Activated T-cell treated with anti-CD3 and anti-CD28 coated beads, Interleukin-2, amount 50 U/mL, for 4 hours (primary cell): ENCODE data around the gene ZFTA. TPM values are rescaled to one million over a fixed set of nuclear protein-coding genes. Genes with fewer than 3 reads are reported as not detected.
"Not testable (repeated sequence)": the region's sequence is repeated elsewhere in the genome, so short reads cannot be mapped to it uniquely, and the experiment has no call there.

Experiments
- ATAC-seq, 2 donors: fragments of 200-7000 bp; cut with Tn5 transposase; one replicate each; pipeline ENCODE4 v1.10.0; 2021
- DNase-seq: peaks from one replicate; pipeline ENCODE4 v3.0.0-alpha.2; 2020
- H3K27me3 Mint-ChIP-seq: one replicate; pipeline ENCODE4 v1.8.0; 2021; ENCODE audit warnings: low read depth, mixed read lengths
- H3K36me3 Mint-ChIP-seq: one replicate; pipeline ENCODE4 v1.8.0; 2022; ENCODE audit warnings: mixed read lengths; ENCODE audit not compliant: insufficient read depth
- H3K4me1 Mint-ChIP-seq: one replicate; pipeline ENCODE4 v1.8.0; 2021; ENCODE audit warnings: low read depth, mixed read lengths
- H3K4me3 Mint-ChIP-seq: one replicate; pipeline ENCODE4 v1.8.0; 2021; ENCODE audit warnings: mild to moderate bottlenecking, moderate library complexity, mixed read lengths
- H3K9me3 Mint-ChIP-seq: one replicate; pipeline ENCODE4 v1.8.0; 2021; ENCODE audit warnings: mixed read lengths
- total RNA-seq, 3 donors: library from RNA; stranded (reverse); gene quantifications; one replicate each; pipeline ENCODE4 v1.2.1, GENCODE V29; 2021

ZFTA gene
- total RNA-seq, result 1 to 10 TPM; 6.3 to 8.6 (median 7.8) TPM

GRCh38 chr11:63768237-63769041, at the start of gene ZFTA:
Gene ZFTA (minus strand): TSS chr11:63768775. CDS start chr11:63768622, 153 bp downstream.
- peak; percentile 67 to 70 for ATAC-seq
- H3K4me3 Mint-ChIP-seq, result peak within 1 kb of the TSS; percentile 89
- H3K27me3 Mint-ChIP-seq, result peaks cover 13% of the 10 kb centered on the region

GRCh38 chr11:63817758-63818498, 49.4 kb upstream of the ZFTA start:
- H3K36me3 Mint-ChIP-seq, result peaks cover 30% of the 10 kb centered on the region
- no peak for ATAC-seq
- H3K9me3 Mint-ChIP-seq, result no peaks in the 10 kb centered on the region

More at GRCh38 chr11:63768237-63769041, at the start of gene ZFTA:
- Mint-ChIP-seq H3K9me3 (no peaks in the 10 kb centered on the region), H3K36me3 (no peaks in the 10 kb centered on the region), H3K4me1 (peaks cover 9% of the 10 kb centered on the region)
- DNase-seq, result peak; percentile 56

GRCh38 chr11:63816732-63817131, 48.2 kb upstream of the ZFTA start:
- Mint-ChIP-seq H3K4me3 (no peak overlapping the region), H3K4me1 (peaks cover 18% of the 10 kb centered on the region), H3K36me3 (peaks cover 23% of the 10 kb centered on the region), H3K27me3 (no peaks in the 10 kb centered on the region), H3K9me3 (no peaks in the 10 kb centered on the region)
- ATAC-seq, result no peak
- DNase-seq, result no peak

More at GRCh38 chr11:63817758-63818498, 49.4 kb upstream of the ZFTA start:
- peaks cover 18% of the 10 kb centered on the region for H3K4me1 Mint-ChIP-seq
- no peak overlapping the region for H3K4me3 Mint-ChIP-seq
- DNase-seq, result no peak
- no peaks in the 10 kb centered on the region for H3K27me3 Mint-ChIP-seq

GRCh38 chr11:63816166-63816565, 47.6 kb upstream of the ZFTA start:
- no peak for DNase-seq
- Mint-ChIP-seq H3K36me3 (peaks cover 19% of the 10 kb centered on the region), H3K4me1 (peaks cover 18% of the 10 kb centered on the region), H3K4me3 (no peak overlapping the region), H3K9me3 (no peaks in the 10 kb centered on the region), H3K27me3 (no peaks in the 10 kb centered on the region)
- ATAC-seq, result no peak

- Mint-ChIP-seq H3K4me1 (peaks cover 18% of the 10 kb centered on the region), H3K36me3 (peaks cover 13% of the 10 kb centered on the region), H3K27me3 (no peaks in the 10 kb centered on the region), H3K4me3 (peak overlapping the region; percentile 77), H3K9me3 (no peaks in the 10 kb centered on the region)
- DNase-seq (no peak), ATAC-seq (no peak)
These were observed 45.8 kb upstream of the ZFTA start for GRCh38 chr11:63814383-63814736.

GRCh38 chr11:63813563-63814382, 45.2 kb upstream of the ZFTA start:
- ATAC-seq, result peak; percentile 35 to 44
- DNase-seq, result no peak
- H3K27me3 Mint-ChIP-seq, result no peaks in the 10 kb centered on the region
- H3K4me3 Mint-ChIP-seq, result peak overlapping the region; percentile 77
- H3K9me3 Mint-ChIP-seq, result no peaks in the 10 kb centered on the region
- peaks cover 18% of the 10 kb centered on the region for H3K4me1 Mint-ChIP-seq
- peaks cover 13% of the 10 kb centered on the region for H3K36me3 Mint-ChIP-seq

GRCh38 chr11:63813035-63813562, 44.5 kb upstream of the ZFTA start, which contains the start of gene SPINDOC:
Gene SPINDOC (plus strand): TSS chr11:63813456. CDS start chr11:63813687, 231 bp downstream.
- Mint-ChIP-seq H3K27me3 (no peaks in the 10 kb centered on the region), H3K9me3 (no peaks in the 10 kb centered on the region), H3K36me3 (peaks cover 12% of the 10 kb centered on the region), H3K4me3 (peak within 1 kb of the TSS; percentile 77), H3K4me1 (peaks cover 18% of the 10 kb centered on the region)
- peak; percentile 95 to 96 for ATAC-seq
- peak; percentile 59 for DNase-seq

GRCh38 chr11:63811522-63811921, 42.9 kb upstream of the ZFTA start:
- no peaks in the 10 kb centered on the region for H3K27me3 Mint-ChIP-seq
- peaks cover 18% of the 10 kb centered on the region for H3K4me1 Mint-ChIP-seq
- ATAC-seq (no peak), DNase-seq (no peak)
- peaks cover 5% of the 10 kb centered on the region for H3K36me3 Mint-ChIP-seq
- H3K9me3 Mint-ChIP-seq, result no peaks in the 10 kb centered on the region
- H3K4me3 Mint-ChIP-seq, result no peak overlapping the region

- H3K4me1 Mint-ChIP-seq, result peaks cover 13% of the 10 kb centered on the region
- not testable (repeated sequence) for H3K27me3 Mint-ChIP-seq, H3K9me3 Mint-ChIP-seq, DNase-seq, H3K4me3 Mint-ChIP-seq, ATAC-seq, H3K36me3 Mint-ChIP-seq
These were observed 41.8 kb upstream of the ZFTA start for GRCh38 chr11:63810383-63810782.

DNA sequence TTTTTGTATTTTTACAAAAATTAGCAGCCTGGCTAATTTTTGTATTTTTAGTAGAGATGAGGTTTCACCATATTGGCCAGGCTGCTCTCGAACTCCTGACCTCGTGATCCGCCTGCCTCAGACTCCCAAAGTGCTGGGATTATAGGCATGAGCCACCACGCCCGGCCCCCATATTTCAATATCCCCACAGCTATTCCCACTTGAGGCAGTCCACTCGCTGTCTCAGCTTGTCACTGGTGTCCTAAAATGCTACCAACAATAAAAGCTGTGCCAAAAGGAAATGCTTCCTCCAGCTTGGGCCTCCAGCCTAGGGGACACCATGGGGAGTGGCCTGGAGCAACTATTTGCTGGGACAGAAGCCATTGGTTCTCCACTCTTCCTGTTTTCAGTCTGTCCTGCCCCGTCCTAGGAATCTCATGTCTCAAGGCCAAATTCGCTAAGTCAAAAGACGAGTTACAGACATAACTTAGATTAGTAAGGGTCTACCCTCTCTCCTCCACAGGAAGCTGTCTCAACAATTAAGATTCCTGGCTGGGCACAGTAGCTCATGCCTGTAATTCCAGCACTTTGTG, 37.4 kb upstream of the ZFTA start:
- H3K4me1 Mint-ChIP-seq, result no peaks in the 10 kb centered on the region
- DNase-seq, result no peak
- ATAC-seq, result no peak
- no peaks in the 10 kb centered on the region for H3K9me3 Mint-ChIP-seq
- H3K4me3 Mint-ChIP-seq, result no peak overlapping the region
- no peaks in the 10 kb centered on the region for H3K36me3 Mint-ChIP-seq
- H3K27me3 Mint-ChIP-seq, result no peaks in the 10 kb centered on the region

GRCh38 chr11:63804259-63804658, 35.7 kb upstream of the ZFTA start:
- no peak for ATAC-seq
- no peak overlapping the region for H3K4me3 Mint-ChIP-seq

DNA sequence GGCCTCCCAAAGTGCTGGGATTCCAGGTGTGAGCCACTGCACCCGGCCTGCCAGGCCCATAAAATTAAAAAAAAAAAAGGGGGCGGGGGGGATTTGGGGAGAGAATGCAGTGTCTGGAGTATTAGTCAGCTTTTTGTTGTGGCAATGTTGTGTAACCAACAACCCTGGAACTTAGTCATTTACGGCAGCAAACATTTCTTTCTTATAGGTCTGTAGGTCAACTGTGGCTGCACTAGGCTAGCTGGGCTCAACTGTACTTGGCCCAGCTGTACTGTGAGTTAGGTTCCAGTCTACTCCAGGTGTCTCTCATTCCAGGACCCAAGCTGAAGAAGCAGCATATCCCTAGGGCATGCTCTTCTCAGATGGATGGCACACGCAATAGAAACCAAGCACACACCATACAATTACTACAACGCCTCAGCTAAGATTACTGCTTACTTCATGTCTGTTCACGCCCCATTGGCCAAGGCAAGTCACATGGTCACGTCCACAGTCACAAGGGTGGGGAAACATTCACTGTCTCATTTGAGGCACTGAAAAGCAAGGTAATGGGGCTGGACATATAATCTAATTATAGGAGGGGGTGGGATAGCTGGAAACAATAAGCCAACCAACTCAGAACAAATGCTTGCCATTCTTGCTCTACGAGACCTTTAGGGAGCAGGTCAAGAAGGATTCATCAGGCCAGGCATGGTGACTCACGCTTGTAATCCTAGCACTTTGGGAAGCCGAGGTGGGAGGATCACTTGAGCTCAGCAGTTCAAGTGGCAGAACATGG, 34.3 kb upstream of the ZFTA start:
- peaks cover 5% of the 10 kb centered on the region for H3K27me3 Mint-ChIP-seq
- no peaks in the 10 kb centered on the region for H3K36me3 Mint-ChIP-seq
- H3K4me1 Mint-ChIP-seq, result no peaks in the 10 kb centered on the region
- no peak overlapping the region for H3K4me3 Mint-ChIP-seq
- no peak for ATAC-seq
- H3K9me3 Mint-ChIP-seq, result no peaks in the 10 kb centered on the region
- DNase-seq, result no peak

More at GRCh38 chr11:63804259-63804658, 35.7 kb upstream of the ZFTA start:
- Mint-ChIP-seq H3K9me3 (no peaks in the 10 kb centered on the region), H3K36me3 (no peaks in the 10 kb centered on the region), H3K27me3 (peaks cover under 1% of the 10 kb centered on the region), H3K4me1 (no peaks in the 10 kb centered on the region)
- no peak for DNase-seq

- no peak for DNase-seq
- ATAC-seq, result no peak
- Mint-ChIP-seq H3K4me3 (no peak overlapping the region), H3K9me3 (no peaks in the 10 kb centered on the region), H3K4me1 (no peaks in the 10 kb centered on the region), H3K27me3 (peaks cover 14% of the 10 kb centered on the region), H3K36me3 (no peaks in the 10 kb centered on the region)
These were observed 32.3 kb upstream of the ZFTA start for GRCh38 chr11:63800921-63801320.
